Measurements from ENCODE around the gene KAT5. TPM values are rescaled to one million over a fixed set of nuclear protein-coding genes. Genes with fewer than 3 reads are reported as not detected.

The KAT5 gene
- polyA plus RNA-seq, 1 donor from 2014 or later, result 102 TPM

DNA sequence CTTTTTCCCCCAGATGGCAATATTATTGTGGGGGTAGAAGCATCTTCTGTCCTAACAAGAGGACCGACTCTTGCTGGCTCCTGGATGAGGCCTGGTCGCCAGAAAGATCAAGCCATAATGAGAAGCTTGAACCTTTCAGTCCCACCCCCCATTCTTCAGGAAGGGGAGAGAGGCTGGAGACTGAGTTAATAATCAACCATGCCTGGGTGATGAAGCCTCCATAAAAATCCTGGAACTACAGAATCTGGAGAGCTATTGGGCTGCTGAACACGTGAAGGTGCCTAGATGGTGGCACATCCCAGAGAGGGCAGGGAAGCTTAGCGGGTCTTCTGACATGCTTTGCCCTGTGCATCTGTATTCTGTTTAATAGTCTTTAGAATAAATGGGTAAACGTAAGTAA is 52.4 kb downstream of the KAT5 start:
- H3K9me2 ChIP-seq (ENCODE audit: insufficient read depth, low read length), result no peaks in the 10 kb centered on the region
- no peaks in the 10 kb centered on the region for H3K36me3 ChIP-seq (ENCODE audit: insufficient read depth, low read length)
- H3K27me3 ChIP-seq (ENCODE audit: insufficient read depth, low read depth, low read length), result no peaks in the 10 kb centered on the region
- H3K9ac ChIP-seq (ENCODE audit: low read length), result no peak overlapping the region
- H3K9me3 ChIP-seq (ENCODE audit: low read length), result no peaks in the 10 kb centered on the region
- no peak overlapping the region for H2AFZ ChIP-seq (ENCODE audit: low read depth, low read length)
- H3K4me3 ChIP-seq (ENCODE audit: low read length), result no peak overlapping the region
- H3F3A ChIP-seq (ENCODE audit: insufficient read depth, low read length, poor library complexity, severe bottlenecking), result no peaks in the 10 kb centered on the region
- H3K27ac ChIP-seq (ENCODE audit: low read length), result no peak overlapping the region
- H4K20me1 ChIP-seq (ENCODE audit: insufficient read depth), result no peaks in the 10 kb centered on the region
- no peak overlapping the region for H3K4me2 ChIP-seq (ENCODE audit: low read length)
- TF ChIP-seq MXI1 (conservative IDR thresholded peaks at IDR 0.05; ENCODE audit: poor library complexity, severe bottlenecking), result no peak
- TF ChIP-seq TAF1 (IDR thresholded peaks at IDR 0.05; ENCODE audit: low read depth), result no peak
- TF ChIP-seq, protein P1, sequence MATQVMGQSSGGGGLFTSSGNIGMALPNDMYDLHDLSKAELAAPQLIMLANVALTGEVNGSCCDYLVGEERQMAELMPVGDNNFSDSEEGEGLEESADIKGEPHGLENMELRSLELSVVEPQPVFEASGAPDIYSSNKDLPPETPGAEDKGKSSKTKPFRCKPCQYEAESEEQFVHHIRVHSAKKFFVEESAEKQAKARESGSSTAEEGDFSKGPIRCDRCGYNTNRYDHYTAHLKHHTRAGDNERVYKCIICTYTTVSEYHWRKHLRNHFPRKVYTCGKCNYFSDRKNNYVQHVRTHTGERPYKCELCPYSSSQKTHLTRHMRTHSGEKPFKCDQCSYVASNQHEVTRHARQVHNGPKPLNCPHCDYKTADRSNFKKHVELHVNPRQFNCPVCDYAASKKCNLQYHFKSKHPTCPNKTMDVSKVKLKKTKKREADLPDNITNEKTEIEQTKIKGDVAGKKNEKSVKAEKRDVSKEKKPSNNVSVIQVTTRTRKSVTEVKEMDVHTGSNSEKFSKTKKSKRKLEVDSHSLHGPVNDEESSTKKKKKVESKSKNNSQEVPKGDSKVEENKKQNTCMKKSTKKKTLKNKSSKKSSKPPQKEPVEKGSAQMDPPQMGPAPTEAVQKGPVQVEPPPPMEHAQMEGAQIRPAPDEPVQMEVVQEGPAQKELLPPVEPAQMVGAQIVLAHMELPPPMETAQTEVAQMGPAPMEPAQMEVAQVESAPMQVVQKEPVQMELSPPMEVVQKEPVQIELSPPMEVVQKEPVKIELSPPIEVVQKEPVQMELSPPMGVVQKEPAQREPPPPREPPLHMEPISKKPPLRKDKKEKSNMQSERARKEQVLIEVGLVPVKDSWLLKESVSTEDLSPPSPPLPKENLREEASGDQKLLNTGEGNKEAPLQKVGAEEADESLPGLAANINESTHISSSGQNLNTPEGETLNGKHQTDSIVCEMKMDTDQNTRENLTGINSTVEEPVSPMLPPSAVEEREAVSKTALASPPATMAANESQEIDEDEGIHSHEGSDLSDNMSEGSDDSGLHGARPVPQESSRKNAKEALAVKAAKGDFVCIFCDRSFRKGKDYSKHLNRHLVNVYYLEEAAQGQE (IDR thresholded peaks at IDR 0.05; ENCODE audit: borderline replicate concordance), result no peak
- no peak for TF ChIP-seq RAD21 (conservative IDR thresholded peaks at IDR 0.05)
- TF ChIP-seq EZH2 (IDR thresholded peaks at IDR 0.05; ENCODE audit: borderline replicate concordance, insufficient read depth, low read length, poor library complexity, severe bottlenecking), result no peak
- TF ChIP-seq, protein P2, sequence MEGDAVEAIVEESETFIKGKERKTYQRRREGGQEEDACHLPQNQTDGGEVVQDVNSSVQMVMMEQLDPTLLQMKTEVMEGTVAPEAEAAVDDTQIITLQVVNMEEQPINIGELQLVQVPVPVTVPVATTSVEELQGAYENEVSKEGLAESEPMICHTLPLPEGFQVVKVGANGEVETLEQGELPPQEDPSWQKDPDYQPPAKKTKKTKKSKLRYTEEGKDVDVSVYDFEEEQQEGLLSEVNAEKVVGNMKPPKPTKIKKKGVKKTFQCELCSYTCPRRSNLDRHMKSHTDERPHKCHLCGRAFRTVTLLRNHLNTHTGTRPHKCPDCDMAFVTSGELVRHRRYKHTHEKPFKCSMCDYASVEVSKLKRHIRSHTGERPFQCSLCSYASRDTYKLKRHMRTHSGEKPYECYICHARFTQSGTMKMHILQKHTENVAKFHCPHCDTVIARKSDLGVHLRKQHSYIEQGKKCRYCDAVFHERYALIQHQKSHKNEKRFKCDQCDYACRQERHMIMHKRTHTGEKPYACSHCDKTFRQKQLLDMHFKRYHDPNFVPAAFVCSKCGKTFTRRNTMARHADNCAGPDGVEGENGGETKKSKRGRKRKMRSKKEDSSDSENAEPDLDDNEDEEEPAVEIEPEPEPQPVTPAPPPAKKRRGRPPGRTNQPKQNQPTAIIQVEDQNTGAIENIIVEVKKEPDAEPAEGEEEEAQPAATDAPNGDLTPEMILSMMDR (IDR thresholded peaks at IDR 0.05; ENCODE audit: poor library complexity, severe bottlenecking), result no peak
- H3K79me2 ChIP-seq (replicated peaks; ENCODE audit: insufficient read depth, low read length), result no peaks in the 10 kb centered on the region

DNA sequence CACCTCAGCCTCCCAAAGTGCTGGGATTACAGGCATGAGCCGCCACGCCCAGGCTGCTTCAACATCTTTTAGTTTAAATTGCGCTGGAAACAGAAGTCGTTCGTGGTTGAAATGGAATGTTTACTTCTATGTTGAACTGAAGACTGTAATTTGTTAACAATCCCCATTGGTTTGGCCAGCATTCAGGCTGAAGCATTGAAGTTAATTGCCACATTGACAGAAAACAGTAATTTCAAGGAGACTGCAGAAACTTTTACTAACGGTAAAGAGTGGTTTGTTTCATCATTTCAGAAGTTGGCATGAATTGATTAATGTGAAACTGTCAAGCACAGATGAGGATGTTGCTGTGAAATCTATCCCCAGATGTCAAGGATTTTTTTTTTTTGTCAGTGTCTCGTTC is 54.5 kb downstream of the KAT5 start:
- no peaks in the 10 kb centered on the region for H3K9me3 ChIP-seq (ENCODE audit: low read length)

More for the DNA sequence above, 54.5 kb downstream of the KAT5 start:
- TF ChIP-seq POLR2AphosphoS5 (IDR thresholded peaks at IDR 0.05) (no peak), RAD21 (conservative IDR thresholded peaks at IDR 0.05) (no peak), EZH2 (IDR thresholded peaks at IDR 0.05; ENCODE audit: borderline replicate concordance, insufficient read depth, low read length, poor library complexity, severe bottlenecking) (no peak), EP300 (conservative IDR thresholded peaks at IDR 0.05; ENCODE audit: poor library complexity, severe bottlenecking) (no peak), TAF1 (IDR thresholded peaks at IDR 0.05; ENCODE audit: low read depth) (no peak), MXI1 (conservative IDR thresholded peaks at IDR 0.05; ENCODE audit: poor library complexity, severe bottlenecking) (no peak), SMC3 (conservative IDR thresholded peaks at IDR 0.05; ENCODE audit: poor library complexity) (no peak)
- TF ChIP-seq, protein P2 (IDR thresholded peaks at IDR 0.05; ENCODE audit: poor library complexity, severe bottlenecking), result no peak
- TF ChIP-seq, protein P1 (IDR thresholded peaks at IDR 0.05; ENCODE audit: borderline replicate concordance), result no peak
- no peaks in the 10 kb centered on the region for H3K79me2 ChIP-seq (replicated peaks; ENCODE audit: insufficient read depth, low read length)
- no peaks in the 10 kb centered on the region for H3K27me3 ChIP-seq (ENCODE audit: insufficient read depth, low read depth, low read length)
- no peaks in the 10 kb centered on the region for H4K20me1 ChIP-seq (ENCODE audit: insufficient read depth)
- H3K9ac ChIP-seq (ENCODE audit: low read length), result no peak overlapping the region
- H2AFZ ChIP-seq (ENCODE audit: low read depth, low read length), result no peak overlapping the region
- H3K9me2 ChIP-seq (ENCODE audit: insufficient read depth, low read length), result no peaks in the 10 kb centered on the region
- H3K4me2 ChIP-seq (ENCODE audit: low read length), result no peak overlapping the region
- H3F3A ChIP-seq (ENCODE audit: insufficient read depth, low read length, poor library complexity, severe bottlenecking), result no peaks in the 10 kb centered on the region
- H3K27ac ChIP-seq (ENCODE audit: low read length), result no peak overlapping the region
- no peaks in the 10 kb centered on the region for H3K36me3 ChIP-seq (ENCODE audit: insufficient read depth, low read length)
- H3K4me3 ChIP-seq (ENCODE audit: low read length), result no peak overlapping the region
